Activated CD8-positive, alpha-beta memory T cell treated with anti-CD3 and anti-CD28 coated beads, Interleukin-2, amount 50 U/mL, for 24 hours (primary cell): ENCODE results near the gene LIPC.

ENCODE experiments used
- DNase-seq: peaks from one replicate; pipeline ENCODE4 v3.0.0-alpha.2; 2020; ENCODE audit errors: extremely low read depth

LIPC gene

GRCh38 chr15:58517682-58518525, 86.1 kb downstream of the LIPC start:
- no peak for DNase-seq

GRCh38 chr15:58518626-58519025, 86.8 kb downstream of the LIPC start:
- DNase-seq: no peak

GRCh38 chr15:58519516-58519915, 87.7 kb downstream of the LIPC start:
- DNase-seq: no peak

- DNase-seq: no peak
These were observed 88.7 kb downstream of the LIPC start for GRCh38 chr15:58520464-58520863.

GRCh38 chr15:58520936-58521292, 89.1 kb downstream of the LIPC start:
- DNase-seq: no peak

- DNase-seq: no peak
These were observed 89.7 kb downstream of the LIPC start for GRCh38 chr15:58521293-58521991.

- no peak for DNase-seq
These were observed 90.6 kb downstream of the LIPC start for GRCh38 chr15:58522391-58522790.

- no peak for DNase-seq
These were observed 91.1 kb downstream of the LIPC start for GRCh38 chr15:58522865-58523264.

- DNase-seq: no peak
These were observed 91.8 kb downstream of the LIPC start for GRCh38 chr15:58523634-58524033.

- no peak for DNase-seq
These were observed 92.5 kb downstream of the LIPC start for GRCh38 chr15:58524247-58524646.

- no peak for DNase-seq
These were observed 94.2 kb downstream of the LIPC start for GRCh38 chr15:58525991-58526421.

- DNase-seq: no peak
These were observed 94.9 kb downstream of the LIPC start for GRCh38 chr15:58526647-58527192.

- no peak for DNase-seq
These were observed 95.9 kb downstream of the LIPC start for GRCh38 chr15:58527573-58528187.

- DNase-seq: no peak
These were observed 96.5 kb downstream of the LIPC start for GRCh38 chr15:58528188-58528870.

GRCh38 chr15:58529041-58529440, 97.2 kb downstream of the LIPC start:
- no peak for DNase-seq

GRCh38 chr15:58530056-58530590, 98.3 kb downstream of the LIPC start:
- no peak for DNase-seq

GRCh38 chr15:58532126-58532525, 100.3 kb downstream of the LIPC start:
- no peak for DNase-seq

GRCh38 chr15:58534556-58534955, 102.8 kb downstream of the LIPC start:
- no peak for DNase-seq

GRCh38 chr15:58535337-58535736, 103.5 kb downstream of the LIPC start:
- no peak for DNase-seq

- no peak for DNase-seq
These were observed 104.1 kb downstream of the LIPC start for GRCh38 chr15:58535894-58536293.

GRCh38 chr15:58536414-58536813, 104.6 kb downstream of the LIPC start:
- DNase-seq: no peak

- DNase-seq: no peak
These were observed 105.2 kb downstream of the LIPC start for GRCh38 chr15:58537033-58537432.
